Esophagus (tissue), 2 donors: ENCODE measurements around the gene PLAC1. TPM values are rescaled to one million over a fixed set of nuclear protein-coding genes. Genes with fewer than 3 reads are reported as not detected.

ENCODE experiments used
- H3K27ac ChIP-seq, 2 donors: one replicate each; pipeline ENCODE4 v1.5.1; 2013; ENCODE audit warnings: low read depth in 2 of 2, mild to moderate bottlenecking in 2 of 2, inconsistent platforms in 1 of 2, low read length in 1 of 2, moderate library complexity in 1 of 2
- H3K27me3 ChIP-seq, 2 donors: one replicate each; pipeline ENCODE4 v1.6.1; 2013; ENCODE audit warnings: low read length in 2 of 2, control low read depth in 1 of 2, mild to moderate bottlenecking in 1 of 2; ENCODE audit not compliant: insufficient read depth in 2 of 2, control insufficient read depth in 1 of 2
- H3K36me3 ChIP-seq, 2 donors: one replicate each; pipeline ENCODE4 v1.6.1; 2013; ENCODE audit warnings: low read length in 1 of 2; ENCODE audit not compliant: control insufficient read depth in 2 of 2, insufficient read depth in 2 of 2
- H3K4me1 ChIP-seq, 2 donors: one replicate each; pipeline ENCODE4 v1.6.1; 2013; ENCODE audit warnings: low read length in 1 of 2; ENCODE audit not compliant: control insufficient read depth in 2 of 2, insufficient read depth in 2 of 2
- H3K4me3 ChIP-seq, 2 donors: one replicate each; pipeline ENCODE4 v1.5.1; 2013; ENCODE audit warnings: low read length in 2 of 2, mild to moderate bottlenecking in 2 of 2, low read depth in 1 of 2, moderate library complexity in 1 of 2
- H3K9me3 ChIP-seq, 2 donors: one replicate each; pipeline ENCODE4 v1.6.1; 2013; ENCODE audit warnings: mild to moderate bottlenecking in 2 of 2, low read depth in 1 of 2, low read length in 1 of 2, moderate library complexity in 1 of 2; ENCODE audit not compliant: control insufficient read depth in 2 of 2, insufficient read depth in 1 of 2
- WGBS, 2 donors: extraction: QIAGEN DNeasy Blood & Tissue Kit; methylation state at CpG; one replicate each; pipeline ENCODE4 v1.1.7; 2013; 5-methylcytosine and 5-hydroxymethylcytosine counted together
- polyA plus RNA-seq, 2 donors: library from polyadenylated mRNA; stranded (reverse); fragments of 200-250 nt; gene quantifications; one replicate each; pipeline ENCODE4 v1.2.3, GENCODE V29; 2013
- donor health status: healthy with polysubstance abuse.
- donor health status: Bipolar disorder and iron deficiency.

PLAC1 gene
- polyA plus RNA-seq, 2 donors = not detected

DNA sequence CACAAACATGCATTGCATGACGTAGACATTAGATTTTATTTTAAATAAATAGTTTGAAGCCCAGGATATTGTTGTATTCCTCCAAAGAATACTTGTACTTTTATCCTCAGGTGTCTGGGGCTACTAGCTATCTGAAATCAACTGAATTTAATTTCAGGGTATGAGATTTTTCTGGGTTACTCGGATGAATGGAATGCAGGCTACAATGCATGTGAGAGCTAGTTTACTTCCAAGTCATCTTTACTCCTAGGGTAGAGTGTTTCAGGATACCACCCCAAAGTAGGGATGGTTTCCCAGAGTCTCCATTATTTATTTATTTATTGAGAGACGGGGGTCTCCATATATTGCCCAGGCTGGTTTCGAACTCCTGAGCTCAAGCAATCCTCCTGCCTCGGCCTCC is 131.9 kb downstream of the PLAC1 start:
- no peak overlapping the region for H3K27ac ChIP-seq
- H3K9me3 ChIP-seq = no peaks in the 10 kb centered on the region
- H3K36me3 ChIP-seq = no peaks in the 10 kb centered on the region
- no peak overlapping the region for H3K4me3 ChIP-seq
- WGBS, 2 donors = 92 to 94% methylated on average over 5 of the region's 5 CpGs
- no peaks in the 10 kb centered on the region for H3K27me3 ChIP-seq
- H3K4me1 ChIP-seq = no peaks in the 10 kb centered on the region

DNA sequence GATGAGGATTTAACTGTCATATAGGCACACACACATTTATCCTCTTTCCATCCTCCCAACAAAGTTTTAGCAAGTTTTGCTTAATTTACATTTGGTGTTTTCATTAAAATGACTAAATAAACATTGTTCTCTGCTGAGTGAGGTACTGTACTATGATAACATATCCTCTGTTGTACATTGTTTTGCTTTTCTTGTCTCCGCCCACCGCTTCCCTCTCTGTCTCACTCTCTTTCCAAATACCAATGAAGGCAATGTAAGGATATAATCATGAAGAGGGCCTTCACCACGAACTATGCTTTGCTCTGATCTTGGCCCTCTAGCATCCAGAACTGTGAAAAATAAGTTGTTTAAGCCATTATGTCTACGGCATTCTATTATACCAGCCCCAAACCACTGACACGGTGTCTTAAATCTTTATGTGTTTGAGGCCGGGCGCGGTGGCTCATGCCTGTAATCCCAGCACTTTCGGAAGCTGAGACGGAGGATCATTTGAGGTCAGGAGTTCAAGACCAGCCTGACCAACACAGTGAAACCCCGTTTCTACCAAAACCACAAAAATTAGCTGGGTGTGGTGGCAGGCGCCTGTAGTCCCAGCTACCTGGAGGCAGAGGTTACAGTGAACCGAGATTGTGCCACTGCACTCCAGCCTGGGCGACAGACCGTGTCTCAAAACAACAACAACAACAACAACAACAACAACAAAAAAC is 133.0 kb downstream of the PLAC1 start:
- Histone ChIP-seq H3K36me3 (no peaks in the 10 kb centered on the region), H3K4me1 (no peaks in the 10 kb centered on the region), H3K9me3 (no peaks in the 10 kb centered on the region), H3K27ac (no peak overlapping the region), H3K4me3 (no peak overlapping the region), H3K27me3 (no peaks in the 10 kb centered on the region)
- WGBS, 2 donors = 87 to 88% methylated on average over 15 of the region's 15 CpGs

DNA sequence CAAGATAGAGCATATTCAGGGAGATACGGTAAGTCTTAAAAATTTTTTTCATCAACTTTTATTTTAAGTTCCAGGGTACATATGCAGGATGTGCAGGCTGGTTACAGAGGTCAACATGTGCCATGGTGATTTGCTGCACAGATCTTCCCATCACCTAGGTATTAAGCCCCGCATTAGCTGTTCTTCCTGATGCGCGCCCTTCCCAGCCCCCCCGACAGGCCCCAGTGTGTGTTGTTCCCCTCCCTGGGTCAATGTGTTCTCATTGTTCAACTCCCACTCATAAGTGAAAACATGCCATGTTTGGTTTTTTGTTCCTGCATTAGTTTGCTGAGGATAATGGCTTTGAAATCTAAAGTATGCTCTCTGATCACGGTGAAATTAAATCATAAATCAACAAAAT is 134.1 kb downstream of the PLAC1 start:
- H3K9me3 ChIP-seq = no peaks in the 10 kb centered on the region
- no peaks in the 10 kb centered on the region for H3K27me3 ChIP-seq
- no peak overlapping the region for H3K4me3 ChIP-seq
- H3K36me3 ChIP-seq = no peaks in the 10 kb centered on the region
- 90 to 94% methylated on average over 6 of the region's 6 CpGs for WGBS, 2 donors
- no peaks in the 10 kb centered on the region for H3K4me1 ChIP-seq
- no peak overlapping the region for H3K27ac ChIP-seq

DNA sequence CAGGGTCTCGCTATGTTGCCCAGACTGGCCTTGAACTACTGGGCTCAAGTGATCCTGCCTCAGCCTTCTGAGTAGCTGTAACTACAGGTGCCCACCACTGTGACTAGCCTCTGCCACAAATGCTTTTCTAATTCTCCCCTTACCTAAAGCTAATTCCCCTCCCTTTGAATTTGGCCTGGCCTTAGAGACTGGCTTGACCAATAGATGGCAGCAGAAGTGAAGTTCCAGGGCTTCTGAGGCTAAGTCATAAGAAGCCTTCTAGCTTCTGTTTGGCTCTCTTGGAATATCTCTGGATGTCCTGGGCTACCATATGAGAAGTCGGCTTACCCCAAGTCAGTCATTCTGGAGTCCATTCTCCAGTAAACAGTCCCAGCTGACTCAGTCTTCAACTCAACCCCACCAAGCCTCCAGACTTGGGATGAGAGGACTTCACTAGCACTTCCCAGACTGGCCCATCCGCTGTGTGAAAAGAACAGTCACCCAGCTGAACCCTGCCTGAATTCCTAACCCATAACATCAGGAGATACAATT is 137.3 kb downstream of the PLAC1 start:
- H3K4me3 ChIP-seq = no peak overlapping the region
- H3K27ac ChIP-seq = no peak overlapping the region
- no peaks in the 10 kb centered on the region for H3K9me3 ChIP-seq
- no peaks in the 10 kb centered on the region for H3K27me3 ChIP-seq
- no peaks in the 10 kb centered on the region for H3K36me3 ChIP-seq
- 74 to 86% methylated on average over 3 of the region's 3 CpGs for WGBS, 2 donors
- H3K4me1 ChIP-seq = no peaks in the 10 kb centered on the region

Other genes with a start within 250 kb of the PLAC1 start
- gene HPRT1, start 198.3 kb downstream of the PLAC1 start, polyA plus RNA-seq = 10 to 100 TPM; 21.4 to 34.3 TPM
- 10 to 100 TPM; 11.2 to 23.0 TPM for gene PABIR2, start 138.7 kb upstream of the PLAC1 start, polyA plus RNA-seq